Suppressor macrophage treated with lipopolysaccharide for 1 hour (primary cell): ENCODE data around the gene GLT6D1.

Source experiments
- DNase-seq, 3 donors: peaks; one replicate each; pipeline ENCODE4 v3.0.0-alpha.2; 2020 to 2022

The GLT6D1 gene

DNA sequence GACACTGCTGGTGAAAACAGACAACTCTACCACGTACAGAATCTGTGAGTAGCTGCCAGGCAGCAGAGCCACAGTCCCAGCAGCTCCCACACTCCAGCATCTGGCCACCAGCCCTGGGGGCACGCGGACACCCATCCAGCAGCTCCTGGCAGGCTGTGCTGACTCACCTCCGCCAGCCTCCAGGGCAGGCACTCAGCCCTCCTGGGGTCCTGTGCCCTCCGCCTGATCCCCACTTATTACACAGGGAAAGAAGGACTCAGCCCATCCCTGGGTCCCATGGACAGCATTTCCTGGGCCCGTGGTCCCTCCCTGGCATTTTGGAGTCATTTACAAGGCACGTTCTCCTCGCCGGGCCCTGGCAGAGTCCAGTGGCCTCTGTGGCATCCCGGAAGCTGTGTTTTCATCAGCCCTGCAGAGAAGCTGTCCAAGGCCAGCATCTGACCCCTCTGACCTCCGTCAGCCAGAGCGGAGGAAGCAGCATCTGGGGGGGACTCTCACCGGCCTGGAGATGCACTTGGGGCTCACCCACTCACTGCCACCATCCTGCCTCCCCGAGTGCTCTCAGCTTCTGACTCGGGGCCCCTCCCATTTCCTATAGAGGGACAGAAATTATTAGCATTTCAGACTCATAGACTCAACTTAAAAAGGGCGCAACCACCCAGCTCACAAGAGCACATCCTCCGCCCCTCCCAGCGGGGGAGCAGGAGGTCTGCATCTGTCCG, 56.2 kb downstream of the GLT6D1 start:
- no peak for DNase-seq

DNA sequence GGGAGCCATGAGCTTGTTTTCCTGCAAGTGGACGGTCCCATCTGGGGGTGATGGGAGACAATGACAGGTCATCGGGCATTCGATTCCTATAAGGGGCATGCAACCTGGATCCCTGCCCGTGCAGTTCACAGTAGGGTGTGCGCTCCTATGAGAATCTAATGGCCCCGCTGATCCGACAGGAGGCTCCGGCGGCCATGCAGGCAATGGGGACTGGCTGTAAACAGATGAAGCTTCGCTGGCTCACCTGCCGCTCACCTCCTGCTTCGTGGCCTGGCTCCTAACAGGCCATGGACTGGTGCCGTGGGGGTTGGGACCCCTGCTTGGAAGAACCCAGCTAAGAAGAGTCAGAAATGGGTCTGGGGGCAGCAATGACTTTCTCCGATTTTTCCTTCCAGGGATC, 56.8 kb downstream of the GLT6D1 start:
- peak in 1 of 3 donors; percentile 3 for DNase-seq

DNA sequence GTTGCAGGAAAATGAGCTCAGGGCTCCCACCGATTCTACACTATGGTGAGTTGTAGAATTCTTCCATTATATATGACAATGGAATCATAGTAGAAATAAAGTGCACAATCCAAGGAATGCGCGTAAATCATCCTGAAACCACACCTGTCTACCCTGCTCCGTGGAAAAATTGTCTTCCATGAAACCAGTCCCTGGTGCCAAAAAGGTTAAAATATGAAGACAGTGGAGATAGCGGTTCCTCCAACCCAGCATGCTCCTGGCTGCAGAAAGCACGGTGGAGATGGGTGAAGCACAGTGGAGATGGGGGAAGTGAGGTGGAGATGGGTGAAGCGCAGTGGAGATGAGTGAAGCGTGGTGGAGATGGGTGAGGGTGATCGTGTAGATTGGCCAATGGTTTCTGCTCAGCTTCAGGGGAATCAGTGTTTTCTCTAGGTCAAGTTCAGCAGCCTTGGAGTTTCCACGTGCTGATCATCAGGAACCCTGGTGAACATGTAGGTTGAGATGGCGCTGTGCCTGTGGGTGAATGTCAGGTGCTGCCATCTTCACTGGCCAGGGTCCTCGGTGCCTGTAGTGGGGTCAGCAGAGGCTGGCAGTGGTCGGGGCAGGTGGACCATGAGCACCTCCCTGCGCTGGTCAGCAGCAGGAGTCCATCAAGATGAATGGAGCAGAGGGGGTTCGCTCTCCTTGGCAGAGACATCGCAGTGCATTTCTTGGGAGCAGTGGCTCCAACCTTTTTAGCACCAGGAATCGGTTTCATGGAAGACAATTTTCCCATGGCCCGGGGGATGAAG, 57.5 kb downstream of the GLT6D1 start:
- DNase-seq = no peak

DNA sequence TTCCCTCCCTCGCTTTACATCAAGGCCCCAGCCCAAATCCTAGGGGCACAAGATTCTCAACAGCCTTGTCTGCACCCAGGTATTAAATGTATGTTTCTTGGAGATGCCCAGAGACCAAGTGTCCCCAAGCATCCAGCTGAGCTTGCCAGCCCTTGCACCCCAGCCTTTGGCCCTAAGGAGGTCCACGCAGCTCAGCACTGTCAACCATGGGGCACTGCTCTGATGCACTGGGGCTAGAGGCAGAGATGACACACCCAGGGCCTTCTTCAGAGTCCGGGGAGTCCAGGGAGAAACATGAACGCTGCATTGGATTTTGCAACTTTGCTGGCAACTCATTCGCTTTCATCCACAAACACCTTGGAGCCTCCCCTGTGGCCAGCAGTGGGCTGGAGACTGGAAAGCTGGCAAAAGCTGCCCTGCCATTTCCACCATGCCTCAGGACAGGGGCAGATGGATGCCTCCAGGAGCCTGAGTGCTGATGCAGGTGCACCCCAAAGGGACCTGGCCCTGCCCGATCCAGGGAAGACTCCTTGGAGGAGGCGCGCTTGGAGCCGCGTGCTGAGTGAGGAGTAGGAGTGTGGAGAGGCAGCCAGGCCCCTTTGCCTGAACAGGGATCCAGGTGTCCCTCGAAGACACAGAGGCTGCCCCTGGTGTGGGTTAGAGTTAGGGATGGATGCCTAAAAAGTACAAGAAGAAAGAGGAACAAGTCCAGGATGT, 58.5 kb downstream of the GLT6D1 start:
- DNase-seq = peak in 1 of 3 donors; percentile 1

DNA sequence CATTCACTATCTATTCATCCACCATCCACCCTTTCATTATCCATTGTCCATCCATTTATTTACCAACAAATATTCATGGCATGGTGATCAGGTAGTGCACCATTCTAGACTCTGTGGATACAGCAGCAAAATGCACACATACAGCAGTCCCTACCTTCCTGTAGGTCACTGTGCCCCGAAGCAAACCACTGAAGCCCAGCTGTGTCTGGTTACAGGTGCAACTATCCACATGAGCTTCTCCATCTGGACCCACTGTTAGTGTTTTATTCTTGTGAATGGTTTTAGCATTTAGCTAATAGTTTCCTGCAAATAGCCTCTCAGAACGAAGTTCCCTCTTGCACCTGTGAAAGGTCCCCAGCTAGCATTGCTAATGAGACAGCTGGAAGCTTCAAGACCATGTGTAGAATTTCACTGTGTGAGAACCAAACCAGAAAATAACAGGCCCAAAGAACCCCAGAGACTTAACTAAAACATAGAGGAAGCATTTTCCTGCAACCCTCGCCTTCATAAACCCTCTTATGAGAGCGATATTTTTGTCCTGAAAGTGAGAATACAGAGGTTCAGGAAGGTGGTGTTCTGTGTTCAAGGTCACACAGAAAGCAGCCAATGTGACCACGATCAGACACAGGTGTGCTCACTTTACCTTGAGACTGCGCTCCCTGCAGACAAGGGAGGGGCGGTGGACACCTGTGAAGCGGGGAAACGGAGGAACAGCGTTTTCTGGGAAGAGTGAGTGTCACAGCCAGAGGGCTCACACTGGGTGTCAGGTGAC, 59.3 kb downstream of the GLT6D1 start:
- DNase-seq = peak in 1 of 3 donors; percentile 8

DNA sequence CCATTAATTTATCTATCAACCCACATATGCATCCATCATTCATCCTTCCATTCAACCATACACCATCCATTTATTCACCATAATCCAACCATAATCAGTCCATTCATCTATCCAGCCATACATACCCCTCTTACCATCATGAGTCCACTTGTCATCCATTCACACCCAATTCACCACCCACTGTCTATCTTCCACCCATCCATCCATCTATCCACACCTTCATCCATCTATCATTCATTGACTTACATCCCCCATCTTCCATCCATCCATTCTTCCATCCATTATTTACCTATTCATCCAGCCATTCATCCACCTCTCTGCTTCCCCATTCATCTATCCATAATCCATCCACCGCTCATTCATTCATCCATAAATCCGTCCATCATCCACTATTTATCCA, 60.0 kb downstream of the GLT6D1 start:
- no peak for DNase-seq

DNA sequence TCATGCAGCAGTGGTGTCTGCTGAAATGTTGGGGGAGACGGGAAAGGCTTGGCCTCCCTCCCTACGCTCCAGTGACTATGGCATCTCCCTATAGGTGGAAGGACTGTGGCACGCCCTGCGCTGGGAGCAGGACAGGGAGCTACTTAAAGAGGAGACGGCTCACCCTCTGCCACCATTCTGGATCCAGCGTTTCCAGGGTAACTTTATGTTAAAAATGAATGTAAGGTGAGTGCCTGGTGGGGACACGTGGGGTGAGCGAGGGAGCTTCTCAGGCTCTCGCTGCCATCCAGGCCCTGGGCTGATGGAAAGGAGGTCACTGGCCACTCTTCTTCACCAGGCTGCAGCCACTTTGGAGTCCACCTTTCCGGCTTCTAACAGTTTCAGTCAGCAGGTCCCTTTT, 62.1 kb downstream of the GLT6D1 start:
- DNase-seq = no peak

DNA sequence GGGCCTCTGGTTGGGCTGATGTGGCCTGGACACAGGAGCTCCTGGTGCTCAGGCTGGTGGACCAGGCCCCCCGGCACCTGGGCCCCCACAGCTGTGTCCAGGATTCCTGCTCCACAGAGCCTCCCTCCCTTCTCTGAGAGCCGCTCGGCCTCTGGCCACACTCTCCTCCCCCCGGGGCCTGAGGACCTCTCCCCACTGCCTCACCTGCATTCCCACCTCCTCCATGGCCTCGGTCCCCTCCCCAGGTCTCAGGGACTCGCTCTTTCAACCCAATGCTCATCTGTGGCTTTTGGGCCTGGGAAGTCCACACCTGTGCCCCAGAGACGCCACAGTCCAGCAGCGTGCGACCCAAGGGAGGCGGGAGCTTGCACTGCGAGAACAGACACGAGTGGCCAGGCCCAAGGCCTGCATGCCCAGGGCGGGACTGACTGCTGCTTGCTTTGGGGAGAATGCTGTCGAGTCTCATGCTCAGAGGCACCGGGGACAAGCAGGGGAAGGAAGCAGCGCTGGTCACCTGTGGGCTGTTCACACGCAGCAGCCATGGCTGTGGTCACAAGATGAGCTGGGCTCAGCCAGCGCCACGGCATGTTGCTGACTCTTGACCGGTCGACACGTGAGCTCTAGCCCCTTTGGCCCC, 63.2 kb downstream of the GLT6D1 start:
- no peak for DNase-seq

DNA sequence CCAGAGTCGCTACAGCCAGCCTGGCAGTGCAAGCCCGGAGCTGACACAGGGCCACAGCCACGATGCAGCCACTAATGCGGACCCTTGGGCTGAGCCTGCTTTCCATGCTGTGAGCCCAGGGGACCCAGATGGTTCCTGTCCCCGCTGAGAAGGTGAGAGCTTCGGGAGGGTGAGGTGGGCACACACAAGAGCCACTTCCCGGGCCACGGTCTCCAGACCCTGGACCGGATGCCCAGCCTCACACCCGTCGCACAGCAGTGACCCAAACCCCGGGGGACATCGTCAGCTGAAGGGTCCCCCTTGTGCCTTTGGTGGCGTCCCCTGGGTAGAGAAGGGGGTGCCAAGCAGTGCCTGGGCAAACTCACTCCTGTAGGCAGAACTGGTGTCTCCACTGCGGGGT, 64.4 kb downstream of the GLT6D1 start:
- no peak for DNase-seq

DNA sequence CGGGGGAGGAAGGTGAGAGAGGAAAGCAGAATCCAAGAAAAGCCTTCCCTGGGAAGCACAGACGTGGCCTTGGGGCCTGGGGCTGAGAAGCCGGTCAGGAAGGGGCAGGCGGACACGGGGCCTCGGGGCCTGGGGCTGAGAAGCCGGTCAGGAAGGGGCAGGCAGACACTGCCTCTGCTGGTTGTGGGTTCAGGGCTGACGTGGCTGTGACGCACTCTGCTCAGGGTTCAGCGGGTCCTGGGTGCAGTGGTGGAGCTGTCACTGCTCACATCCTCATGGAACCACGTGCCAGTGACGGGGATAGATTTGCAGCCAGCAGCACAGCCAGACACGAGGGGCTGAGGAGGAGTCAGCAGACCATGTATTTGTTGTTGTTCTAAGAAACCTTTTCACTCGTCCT, 65.0 kb downstream of the GLT6D1 start:
- DNase-seq = no peak
